HepG2 (cell line): Measurements from ENCODE around the gene SDF2. TPM values are rescaled to one million over a fixed set of nuclear protein-coding genes. Genes with fewer than 3 reads are reported as not detected.

ENCODE experiments used
- DPF2 ChIP-seq: sonication (generic); formaldehyde crosslinking; IDR thresholded peaks from 2 replicates; pipeline ENCODE4 v1.4.0; 2020; ENCODE audit warnings: mild to moderate bottlenecking, low read depth, missing genetic modification reagents, borderline replicate concordance
- EHMT2 ChIP-seq: fragments of 200-600 bp; sonication (generic); IDR thresholded peaks from 2 replicates; pipeline ENCODE4 v1.7.0; 2017; ENCODE audit warnings: antibody characterized with exemption, low read depth, low read length, borderline replicate concordance
- FOXP4 ChIP-seq: sonication (generic); formaldehyde crosslinking; IDR thresholded peaks from 2 replicates; pipeline ENCODE4 v1.4.0; 2020; ENCODE audit warnings: missing genetic modification reagents
- HNF4G ChIP-seq, 2 experiments: sonication (generic) in 1 of 2; formaldehyde crosslinking in 1 of 2; IDR thresholded peaks; 2 replicates each; pipeline versions ENCODE4 v1.4.0 to v1.6.1; 2011 to 2020; ENCODE audit warnings: borderline replicate concordance in 2 of 2, low read depth in 2 of 2, mild to moderate bottlenecking in 2 of 2, low read length in 1 of 2, missing genetic modification reagents in 1 of 2, moderate library complexity in 1 of 2
- IRF2 ChIP-seq: IDR thresholded peaks from 2 replicates; pipeline ENCODE4 v1.6.1; 2018; ENCODE audit warnings: missing genetic modification reagents, missing compliant biosample characterization
- KDM3A ChIP-seq: IDR thresholded peaks from 2 replicates; pipeline ENCODE4 v1.6.1; 2018; ENCODE audit warnings: low read depth, missing compliant biosample characterization
- KLF16 ChIP-seq, 2 experiments: sonication (generic) in 1 of 2; formaldehyde crosslinking in 1 of 2; IDR thresholded peaks; 2 replicates each; pipeline versions ENCODE4 v1.6.1 to v1.8.0; 2016 to 2023; ENCODE audit warnings: missing genetic modification reagents in 2 of 2, missing compliant biosample characterization in 1 of 2
- MIER3 ChIP-seq: IDR thresholded peaks from 2 replicates; pipeline ENCODE4 v1.6.1; 2016; ENCODE audit warnings: missing compliant biosample characterization, borderline replicate concordance
- NFRKB ChIP-seq: fragments of 450-650 bp; IDR thresholded peaks from 2 replicates; pipeline ENCODE4 v1.6.1; 2017
- NFYB ChIP-seq: sonication (generic); formaldehyde crosslinking; IDR thresholded peaks from 2 replicates; pipeline ENCODE4 v1.4.0; 2020; ENCODE audit warnings: missing genetic modification reagents
- NR3C1 ChIP-seq: sonication (generic); formaldehyde crosslinking; IDR thresholded peaks from 2 replicates; pipeline ENCODE4 v1.4.0; 2020; ENCODE audit warnings: missing genetic modification reagents
- RXRB ChIP-seq: IDR thresholded peaks from 2 replicates; pipeline ENCODE4 v1.6.1; 2016; ENCODE audit warnings: borderline replicate concordance, missing genetic modification reagents, missing compliant biosample characterization
- SIN3A ChIP-seq: IDR thresholded peaks from 2 replicates; pipeline ENCODE4 v1.6.1; 2011; ENCODE audit warnings: low read depth, mild to moderate bottlenecking, control low read depth, low read length, borderline replicate concordance
- SKIL ChIP-seq: sonication (generic); formaldehyde crosslinking; IDR thresholded peaks from 2 replicates; pipeline ENCODE4 v1.8.0; 2022; ENCODE audit warnings: missing genetic modification reagents, mild to moderate bottlenecking, moderate library complexity, borderline replicate concordance
- SNRNP70 ChIP-seq: fragments of 200-400 bp; formaldehyde crosslinking; IDR thresholded peaks from 2 replicates; pipeline ENCODE4 v1.6.1; 2017; ENCODE audit warnings: mild to moderate bottlenecking, low read depth, low read length, moderate library complexity
- TARDBP ChIP-seq: sonication (generic); formaldehyde crosslinking; IDR thresholded peaks from 2 replicates; pipeline ENCODE4 v1.8.0; 2022; ENCODE audit warnings: mild to moderate bottlenecking, missing genetic modification reagents
- YEATS4 ChIP-seq: sonication (generic); formaldehyde crosslinking; IDR thresholded peaks from 2 replicates; pipeline ENCODE4 v1.4.0; 2020; ENCODE audit warnings: missing genetic modification reagents, borderline replicate concordance
- ZC3H13 ChIP-seq: sonication (generic); formaldehyde crosslinking; IDR thresholded peaks from 2 replicates; pipeline ENCODE4 v1.8.1; 2023; ENCODE audit warnings: mild to moderate bottlenecking, missing genetic modification reagents, moderate library complexity
- ZNF331 ChIP-seq: sonication (generic); formaldehyde crosslinking; IDR thresholded peaks from 2 replicates; pipeline ENCODE4 v1.4.0; 2020; ENCODE audit warnings: missing genetic modification reagents
- ZNF382 ChIP-seq: sonication (generic); formaldehyde crosslinking; IDR thresholded peaks from 2 replicates; pipeline ENCODE4 v1.5.0; 2020; ENCODE audit warnings: missing genetic modification reagents, mild to moderate bottlenecking, borderline replicate concordance
- polyA plus RNA-seq, 8 experiments: library from polyadenylated mRNA; depleted of rRNA in 3 of 8; stranded (reverse) in 7 of 8; unstranded in 1 of 8; fragments of >200 nt; fragmentation: Illumina TruSeq in 4 of 8; extraction: Trizol in 4 of 8; gene quantifications; 2 replicates each; pipeline versions ENCODE4 v1.2.1 to v1.2.3, GENCODE V29; 2011 to 2016; ENCODE audit warnings: low read depth in 4 of 8, missing spikeins in 1 of 8, mixed read lengths in 1 of 8; ENCODE audit not compliant: insufficient read depth in 1 of 8
- total RNA-seq, 5 experiments: library from RNA; depleted of rRNA; stranded (reverse); fragments of >200 nt; fragmentation: Illumina TruSeq; extraction: Trizol; gene quantifications; 2 replicates each; pipeline ENCODE4 v1.2.3, GENCODE V29; 2016; ENCODE audit warnings: low read depth in 1 of 5
- TF ChIP-seq, protein P1 (sequence below): IDR thresholded peaks from 2 replicates; pipeline ENCODE4 v1.6.1; 2016; ENCODE audit warnings: low read depth
- TF ChIP-seq, protein P2 (sequence below): sonication (generic); formaldehyde crosslinking; IDR thresholded peaks from 2 replicates; pipeline ENCODE4 v1.9.0; 2022; ENCODE audit warnings: low read depth, missing genetic modification reagents

Gene SDF2
- total and polyA plus RNA-seq, 2 of the 13 experiments (the other 11 are each of a cell fraction or from before 2014, with no cell fraction given) = 58.2 to 58.4 TPM

GRCh38 chr17:28698253-28698941 is 36.7 kb upstream of the SDF2 start (continued):
- TF ChIP-seq HNF4G (IDR thresholded peaks at IDR 0.05; ENCODE audit: borderline replicate concordance, low read depth, low read length) (peak; percentile 95), HNF4G (CRISPR knock-in tag; IDR thresholded peaks at IDR 0.05; ENCODE audit: borderline replicate concordance, low read depth) (peak; percentile 99), ZNF382 (CRISPR knock-in tag) (no peak), FOXP4 (CRISPR knock-in tag) (peak; percentile 84), NFRKB (no peak), SIN3A (peak; percentile 78; the same call in 1 of the 2 replicates), DPF2 (peak; percentile 72), ZNF331 (CRISPR knock-in tag) (peak; percentile 86), MIER3 (CRISPR knock-in tag) (peak; percentile 78; the same call in 1 of the 2 replicates), KLF16 (CRISPR knock-in tag; IDR thresholded peaks at IDR 0.05) (peak in 1 of 2 experiments; percentile 54; a peak in 1 of 4 replicates), NR3C1 (CRISPR knock-in tag) (no peak), ZC3H13 (CRISPR knock-in tag) (peak; percentile 72; the same call in 1 of the 2 replicates), RXRB (CRISPR knock-in tag) (peak; percentile 87), EHMT2 (no peak), SKIL (peak; percentile 86), KDM3A (CRISPR knock-in tag) (no peak), SNRNP70 (no peak), NFYB (CRISPR knock-in tag) (peak; percentile 37; the same call in 1 of the 2 replicates), YEATS4 (CRISPR knock-in tag) (peak; percentile 60; the same call in 1 of the 2 replicates), TARDBP (CRISPR knock-in tag) (peak; percentile 92), IRF2 (peak; percentile 77)
- TF ChIP-seq, protein P1, sequence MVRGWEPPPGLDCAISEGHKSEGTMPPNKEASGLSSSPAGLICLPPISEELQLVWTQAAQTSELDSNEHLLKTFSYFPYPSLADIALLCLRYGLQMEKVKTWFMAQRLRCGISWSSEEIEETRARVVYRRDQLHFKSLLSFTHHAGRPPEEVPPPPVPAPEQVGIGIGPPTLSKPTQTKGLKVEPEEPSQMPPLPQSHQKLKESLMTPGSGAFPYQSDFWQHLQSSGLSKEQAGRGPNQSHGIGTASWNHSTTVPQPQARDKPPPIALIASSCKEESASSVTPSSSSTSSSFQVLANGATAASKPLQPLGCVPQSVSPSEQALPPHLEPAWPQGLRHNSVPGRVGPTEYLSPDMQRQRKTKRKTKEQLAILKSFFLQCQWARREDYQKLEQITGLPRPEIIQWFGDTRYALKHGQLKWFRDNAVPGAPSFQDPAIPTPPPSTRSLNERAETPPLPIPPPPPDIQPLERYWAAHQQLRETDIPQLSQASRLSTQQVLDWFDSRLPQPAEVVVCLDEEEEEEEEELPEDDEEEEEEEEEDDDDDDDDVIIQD = no peak; the same call in 1 of the 2 replicates
- TF ChIP-seq, protein P2, sequence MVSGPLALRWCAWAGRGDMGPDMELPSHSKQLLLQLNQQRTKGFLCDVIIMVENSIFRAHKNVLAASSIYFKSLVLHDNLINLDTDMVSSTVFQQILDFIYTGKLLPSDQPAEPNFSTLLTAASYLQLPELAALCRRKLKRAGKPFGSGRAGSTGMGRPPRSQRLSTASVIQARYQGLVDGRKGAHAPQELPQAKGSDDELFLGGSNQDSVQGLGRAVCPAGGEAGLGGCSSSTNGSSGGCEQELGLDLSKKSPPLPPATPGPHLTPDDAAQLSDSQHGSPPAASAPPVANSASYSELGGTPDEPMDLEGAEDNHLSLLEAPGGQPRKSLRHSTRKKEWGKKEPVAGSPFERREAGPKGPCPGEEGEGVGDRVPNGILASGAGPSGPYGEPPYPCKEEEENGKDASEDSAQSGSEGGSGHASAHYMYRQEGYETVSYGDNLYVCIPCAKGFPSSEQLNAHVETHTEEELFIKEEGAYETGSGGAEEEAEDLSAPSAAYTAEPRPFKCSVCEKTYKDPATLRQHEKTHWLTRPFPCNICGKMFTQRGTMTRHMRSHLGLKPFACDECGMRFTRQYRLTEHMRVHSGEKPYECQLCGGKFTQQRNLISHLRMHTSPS (CRISPR knock-in tag) = peak; percentile 44; the same call in 1 of the 2 replicates
